NCI-H2107 (cell line): Measurements from ENCODE around the gene MAMLD1.
"Not testable (repeated sequence)": the region's sequence is repeated elsewhere in the genome, so short reads cannot be mapped to it uniquely, and the experiment has no call there.

Source experiments
- DNase-seq: peaks from one replicate; lab custom pipeline; 2025; lab: John Stamatoyannopoulos, UW

The MAMLD1 gene, protein sequence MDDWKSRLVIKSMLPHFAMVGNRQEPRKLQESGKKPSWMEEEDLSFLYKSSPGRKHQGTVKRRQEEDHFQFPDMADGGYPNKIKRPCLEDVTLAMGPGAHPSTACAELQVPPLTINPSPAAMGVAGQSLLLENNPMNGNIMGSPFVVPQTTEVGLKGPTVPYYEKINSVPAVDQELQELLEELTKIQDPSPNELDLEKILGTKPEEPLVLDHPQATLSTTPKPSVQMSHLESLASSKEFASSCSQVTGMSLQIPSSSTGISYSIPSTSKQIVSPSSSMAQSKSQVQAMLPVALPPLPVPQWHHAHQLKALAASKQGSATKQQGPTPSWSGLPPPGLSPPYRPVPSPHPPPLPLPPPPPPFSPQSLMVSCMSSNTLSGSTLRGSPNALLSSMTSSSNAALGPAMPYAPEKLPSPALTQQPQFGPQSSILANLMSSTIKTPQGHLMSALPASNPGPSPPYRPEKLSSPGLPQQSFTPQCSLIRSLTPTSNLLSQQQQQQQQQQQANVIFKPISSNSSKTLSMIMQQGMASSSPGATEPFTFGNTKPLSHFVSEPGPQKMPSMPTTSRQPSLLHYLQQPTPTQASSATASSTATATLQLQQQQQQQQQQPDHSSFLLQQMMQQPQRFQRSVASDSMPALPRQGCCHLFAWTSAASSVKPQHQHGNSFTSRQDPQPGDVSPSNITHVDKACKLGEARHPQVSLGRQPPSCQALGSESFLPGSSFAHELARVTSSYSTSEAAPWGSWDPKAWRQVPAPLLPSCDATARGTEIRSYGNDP

DNA sequence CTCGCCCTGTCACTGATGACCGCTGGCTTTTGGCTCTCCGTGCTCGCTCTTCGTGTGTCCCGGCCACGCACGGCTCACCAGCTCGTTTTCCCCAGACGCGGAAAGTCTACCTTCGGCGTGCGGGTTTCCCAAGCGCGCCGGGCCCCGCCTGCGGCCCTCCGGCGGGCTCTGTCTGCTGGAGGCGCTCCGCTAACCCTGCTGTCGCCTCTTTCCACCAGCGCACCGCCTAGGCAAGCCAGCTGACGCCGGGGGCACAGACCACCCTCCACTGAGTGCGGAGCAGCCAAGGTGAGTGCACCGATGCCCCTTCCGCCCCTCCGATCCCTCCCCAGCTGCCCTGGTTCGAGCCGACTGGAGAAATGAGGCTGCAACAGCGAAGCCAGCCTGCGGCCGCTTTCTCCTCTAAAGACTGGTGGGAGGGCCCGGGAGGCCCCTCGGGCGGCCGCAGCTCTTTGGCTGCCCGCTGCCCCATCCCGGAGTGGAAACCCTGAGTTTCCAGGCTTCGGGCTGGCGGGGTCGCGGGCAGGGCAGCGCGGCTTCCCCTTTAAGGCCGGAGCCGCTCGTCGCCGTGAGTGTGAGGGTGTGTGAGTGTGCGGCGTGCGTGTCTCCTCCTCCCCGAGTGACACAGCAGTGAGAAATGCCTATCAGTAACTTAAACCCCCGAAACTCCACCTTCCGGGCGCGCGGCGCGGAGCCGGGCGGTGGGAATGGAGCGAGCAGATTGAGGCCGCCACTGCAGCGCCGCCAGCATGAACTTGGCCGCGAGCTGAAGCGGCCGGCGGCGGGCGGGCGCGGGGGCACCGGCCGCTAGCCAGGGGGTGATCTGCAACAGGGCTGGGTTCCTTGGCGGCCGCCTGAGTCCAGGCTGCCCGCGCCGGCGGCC, at the start of gene MAMLD1:
Gene MAMLD1, plus strand, starts transcription at position 719 of the 883 bp plus-strand sequence. CDS start 82,200 bp downstream, outside the sequence.
- DNase-seq = no peak

GRCh38 chrX:150313514-150313913, 49.6 kb upstream of the MAMLD1 start:
- no peak for DNase-seq

DNA sequence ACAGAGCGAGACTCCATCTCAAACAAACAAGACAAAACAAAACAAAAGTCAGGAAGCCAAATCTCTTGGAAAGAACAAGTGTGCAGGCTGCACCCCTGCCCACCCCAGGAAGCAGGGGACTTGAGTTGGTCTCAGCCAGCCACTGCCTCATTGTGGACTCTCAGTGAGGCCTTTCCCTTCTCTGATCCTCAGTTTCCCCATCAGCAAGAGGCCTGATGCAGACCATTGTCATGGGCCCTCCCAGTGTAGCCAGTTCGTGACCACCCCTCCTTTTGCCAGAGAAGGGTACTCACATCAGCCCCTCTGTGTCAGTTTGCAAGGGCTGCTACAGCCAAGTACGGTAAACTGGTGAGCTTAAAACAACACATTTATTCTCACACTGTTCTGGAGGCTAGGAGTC, 48.9 kb upstream of the MAMLD1 start:
- DNase-seq = no peak

DNA sequence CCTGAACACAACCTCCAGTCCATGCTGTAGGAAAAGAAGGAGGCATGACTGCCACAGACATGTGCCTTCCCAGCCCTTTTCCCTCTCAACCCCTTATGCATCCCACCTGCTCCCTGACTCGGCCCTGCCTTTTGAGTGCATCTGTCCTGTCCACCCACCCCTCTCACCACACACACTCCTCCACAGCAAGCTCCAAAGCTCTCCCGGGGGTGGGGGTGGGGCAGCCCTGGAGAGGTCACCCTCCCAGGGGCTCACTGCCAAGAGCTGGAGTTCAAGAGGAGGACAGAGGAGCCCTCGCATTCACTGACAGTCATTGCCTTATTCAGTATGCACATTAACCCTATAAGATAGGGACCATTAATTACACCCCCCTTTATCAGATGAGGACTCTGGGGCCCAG, 46.6 kb upstream of the MAMLD1 start:
- DNase-seq = no peak

GRCh38 chrX:150323020-150323419, 40.1 kb upstream of the MAMLD1 start:
- no peak for DNase-seq

GRCh38 chrX:150324035-150324728, 38.9 kb upstream of the MAMLD1 start:
- DNase-seq = no peak

DNA sequence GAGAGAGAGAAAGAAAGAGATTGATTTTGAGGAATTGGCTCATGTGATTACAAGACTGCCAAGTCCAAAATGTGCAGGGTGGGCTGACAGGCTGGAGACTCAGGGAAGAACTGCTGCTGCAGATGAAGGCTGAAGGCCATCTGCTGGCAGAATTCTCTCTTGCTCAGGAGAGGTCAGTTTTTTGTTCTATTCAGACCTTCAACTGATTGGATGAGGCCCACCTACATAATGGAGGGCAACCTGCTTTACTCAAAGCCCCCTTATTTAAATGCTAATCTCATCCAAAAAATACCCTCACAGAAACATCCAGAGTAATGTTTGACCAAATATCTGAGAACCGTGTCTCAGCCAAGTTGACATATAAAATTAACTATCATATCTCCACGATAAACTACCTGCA, 38.2 kb upstream of the MAMLD1 start:
- no peak for DNase-seq

DNA sequence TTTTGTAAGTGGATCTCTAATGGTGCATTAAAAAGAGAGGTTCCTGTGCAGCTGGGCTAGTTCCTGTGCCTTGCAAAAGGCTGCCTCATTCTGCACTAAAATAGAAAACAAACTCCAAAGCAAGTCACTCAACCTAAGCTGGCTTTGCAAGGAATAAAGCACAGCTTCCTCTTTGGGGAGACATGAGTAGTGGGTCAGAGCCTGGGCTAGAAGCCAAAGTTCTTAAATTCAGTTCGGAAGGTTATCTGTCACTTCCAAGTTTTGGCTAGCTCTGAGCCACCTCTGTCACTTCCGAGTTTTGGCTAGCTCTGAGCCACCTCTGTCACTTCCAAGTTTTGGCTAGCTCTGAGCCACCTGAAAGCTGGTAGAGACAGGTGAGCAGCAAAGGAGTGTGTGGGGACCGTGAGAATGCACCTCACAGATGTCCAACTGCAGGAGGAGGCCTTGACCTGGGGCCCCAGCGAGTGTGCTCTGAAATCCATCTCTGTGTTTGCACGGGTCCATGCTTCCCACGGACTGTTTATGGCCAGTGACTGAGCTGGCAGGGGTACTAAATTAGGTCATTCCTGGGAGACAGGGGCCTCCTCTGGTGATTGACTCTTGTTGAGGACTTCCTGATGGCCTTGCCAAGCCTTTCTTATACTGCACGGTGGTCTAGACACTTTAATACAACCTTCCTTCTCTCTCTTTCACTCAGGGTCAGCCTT, 36.4 kb upstream of the MAMLD1 start:
- DNase-seq = no peak

DNA sequence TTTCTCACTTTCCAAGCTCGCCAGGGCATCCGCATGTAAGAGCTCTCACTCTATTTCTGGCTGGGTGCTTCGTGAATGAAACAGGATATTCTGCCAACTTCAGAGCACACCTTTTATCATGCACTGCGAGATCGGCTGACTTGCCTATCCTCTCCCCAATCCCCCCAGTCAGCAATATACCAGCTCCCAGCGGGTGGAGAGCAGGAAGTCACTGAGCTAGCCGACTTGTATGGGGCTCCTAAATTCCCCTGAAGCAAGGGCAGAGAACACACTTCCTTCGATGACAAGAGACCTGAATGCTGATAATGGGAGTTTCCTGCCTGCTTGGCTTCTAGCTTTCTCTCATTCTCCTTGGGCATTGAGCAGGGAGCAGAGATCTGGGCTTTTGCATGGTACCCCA, 33.8 kb upstream of the MAMLD1 start:
- DNase-seq = no peak

DNA sequence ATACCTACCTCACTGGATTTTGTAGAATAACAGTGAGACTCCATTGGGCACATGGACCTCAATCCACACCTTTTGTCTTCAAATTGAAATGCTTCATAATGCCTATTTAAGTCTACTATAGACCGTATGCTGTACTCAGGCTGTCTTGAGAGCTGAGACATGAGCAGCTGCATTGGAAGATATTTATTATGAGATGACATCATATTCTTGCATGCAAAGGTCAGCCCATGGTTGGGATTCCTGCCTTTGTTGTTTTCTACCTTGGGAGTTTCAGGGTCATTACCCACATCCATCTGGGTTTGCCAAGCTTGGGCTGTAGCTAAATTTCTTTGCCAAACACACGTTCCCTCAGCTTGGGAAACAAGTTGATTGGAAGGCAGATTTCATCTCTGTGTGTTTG, 33.2 kb upstream of the MAMLD1 start:
- DNase-seq = no peak

GRCh38 chrX:150332023-150332422, 31.1 kb upstream of the MAMLD1 start:
- DNase-seq = no peak

GRCh38 chrX:150334100-150334499, 29.0 kb upstream of the MAMLD1 start:
- DNase-seq = no peak

DNA sequence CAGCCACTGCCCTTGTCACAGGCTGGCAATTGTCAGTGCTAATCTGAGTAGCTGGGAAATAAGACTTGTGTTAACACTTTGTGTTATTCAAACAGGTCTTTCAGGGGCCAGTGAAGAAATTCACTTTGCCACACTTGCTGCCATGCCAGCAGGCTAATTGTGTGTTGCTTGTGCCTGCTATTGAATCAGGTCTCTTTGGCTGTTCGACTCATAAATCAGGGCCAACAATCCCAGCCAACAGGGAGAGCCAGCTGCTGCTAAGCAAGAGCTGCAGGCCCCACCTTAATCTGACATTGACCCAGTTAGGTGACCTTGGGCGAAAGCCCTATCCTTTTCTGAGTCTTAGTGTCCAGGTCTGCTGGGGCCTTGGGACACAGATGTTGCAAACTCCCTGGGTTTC, 28.1 kb upstream of the MAMLD1 start:
- DNase-seq = no peak

DNA sequence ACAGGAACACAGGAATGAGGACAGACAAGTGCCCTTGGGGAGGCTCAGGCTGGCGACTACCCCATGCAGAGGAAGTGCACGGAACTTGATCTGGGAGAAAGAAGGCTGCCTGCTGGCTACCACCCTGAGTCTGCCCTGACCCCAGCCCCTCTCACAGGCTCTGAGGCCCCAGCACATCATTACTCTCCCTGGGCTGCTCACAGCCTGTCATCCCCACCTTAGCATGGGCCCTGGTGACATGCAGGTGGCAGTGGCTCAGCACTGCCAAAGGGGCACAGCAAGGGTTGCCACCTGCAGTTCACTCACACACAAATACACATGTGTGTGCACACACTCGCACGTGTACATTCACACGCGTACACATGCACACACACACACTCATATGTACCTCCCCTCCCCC, 26.1 kb upstream of the MAMLD1 start:
- no peak for DNase-seq

- no peak for DNase-seq
These were observed 25.6 kb upstream of the MAMLD1 start for GRCh38 chrX:150337536-150337935.

DNA sequence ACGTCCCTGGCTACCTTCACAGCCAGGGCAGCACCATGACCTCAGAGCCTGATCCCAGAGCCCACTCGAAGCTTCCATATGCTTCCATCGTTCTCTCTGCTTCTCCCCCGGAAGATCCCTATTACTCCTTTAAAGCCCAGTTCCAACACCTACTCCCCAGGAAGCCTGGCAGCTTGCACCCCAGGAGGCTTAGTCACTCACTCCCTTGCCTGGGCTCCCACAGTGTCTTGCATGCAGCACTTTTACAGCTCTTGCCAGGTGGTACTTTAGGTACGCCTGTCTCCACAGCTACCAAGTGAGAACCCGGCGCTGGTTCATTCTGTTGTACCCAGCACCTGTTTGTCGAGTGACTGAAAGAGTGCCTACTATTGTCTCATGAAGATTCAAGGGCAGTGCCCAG, 24.5 kb upstream of the MAMLD1 start:
- no peak for DNase-seq

DNA sequence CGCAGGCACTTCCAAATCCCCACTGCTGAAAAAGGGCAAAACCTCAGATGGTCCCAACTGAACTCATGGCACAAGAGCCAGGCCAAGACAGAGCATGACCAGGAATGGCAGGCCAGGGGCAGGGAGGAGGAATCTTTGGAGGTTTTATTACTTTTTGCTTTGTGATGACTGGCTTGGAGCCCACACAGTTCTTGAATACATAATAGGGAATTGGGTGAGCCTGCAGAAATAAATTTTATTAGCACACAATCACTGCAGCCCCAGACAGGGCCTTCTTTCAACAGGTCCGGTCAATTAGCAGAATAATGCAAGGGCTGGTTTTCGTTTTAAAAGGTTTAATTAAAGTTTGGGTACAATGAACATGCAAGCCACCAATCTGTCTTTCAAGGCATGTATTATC, 23.4 kb upstream of the MAMLD1 start:
- DNase-seq = no peak

- not testable (repeated sequence) for DNase-seq
These were observed 22.8 kb upstream of the MAMLD1 start for GRCh38 chrX:150340326-150340725.

- DNase-seq = no peak
These were observed 15.6 kb upstream of the MAMLD1 start for GRCh38 chrX:150347471-150347870.

DNA sequence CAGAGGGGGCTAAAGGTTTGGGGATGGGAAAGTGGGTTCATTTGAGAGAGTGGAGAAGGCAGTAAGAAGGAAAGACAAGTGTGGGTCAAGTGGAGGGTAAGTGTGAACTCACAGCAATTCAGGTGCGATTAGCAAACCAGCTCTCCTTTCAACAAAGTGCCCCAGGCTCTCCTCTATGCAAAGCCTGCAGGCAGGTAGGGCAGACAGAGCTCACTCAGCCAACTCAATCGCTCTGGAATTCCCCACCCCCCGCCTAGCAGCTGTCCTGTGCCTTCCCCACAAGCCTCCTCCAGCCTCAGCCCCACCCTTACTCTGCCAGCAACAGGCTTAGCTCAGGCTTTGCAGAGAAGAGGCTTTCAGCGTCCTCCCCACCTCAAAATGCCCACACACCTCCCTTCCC, 14.8 kb upstream of the MAMLD1 start:
- DNase-seq = no peak

DNA sequence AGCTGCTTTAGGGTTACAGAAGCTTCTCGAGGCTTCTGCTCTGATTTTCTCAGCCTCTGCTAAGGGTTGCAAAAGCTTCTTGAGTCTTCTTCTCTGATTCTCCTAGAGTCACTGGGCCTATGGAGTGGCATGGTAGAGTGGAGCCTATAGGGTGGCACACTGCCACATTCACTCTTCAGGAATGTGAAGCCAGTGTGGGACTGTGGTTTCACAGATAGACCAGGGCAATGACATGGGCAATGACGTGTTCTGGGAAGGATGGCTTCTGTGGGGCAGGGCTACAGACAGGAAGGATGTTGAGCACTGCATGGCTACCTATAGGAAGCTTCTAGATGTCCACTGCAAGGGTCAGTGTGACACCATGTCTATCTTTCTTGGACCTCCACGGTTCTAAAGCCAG, 11.0 kb upstream of the MAMLD1 start:
- DNase-seq = no peak
